Bronchial epithelial cell (primary cell): Measurements from ENCODE around the gene AGBL4. TPM values are rescaled to one million over a fixed set of nuclear protein-coding genes. Genes with fewer than 3 reads are reported as not detected.

Source experiments
- DNase-seq: peaks from one replicate; pipeline ENCODE4 v3.0.0-alpha.2; 2010; ENCODE audit warnings: low read depth
- FAIRE-seq: peaks from 2 replicates; lab custom pipeline; 2011; peaks lifted over from hg19 to GRCh38; lab: Jason Lieb, UNC
- H3K27me3 ChIP-seq: 2 replicates; pipeline ENCODE4 v1.5.1; 2011; ENCODE audit warnings: low read length; ENCODE audit not compliant: control insufficient read depth, insufficient read depth
- H3K36me3 ChIP-seq: 2 replicates; pipeline ENCODE4 v1.5.1; 2011; ENCODE audit warnings: low read length; ENCODE audit not compliant: control insufficient read depth, insufficient read depth
- H3K4me3 ChIP-seq: 2 replicates; pipeline ENCODE4 v1.5.1; 2011; ENCODE audit warnings: mild to moderate bottlenecking, low read depth, low read length, control low read depth
- total RNA-seq: library from RNA; depleted of rRNA; stranded (reverse); fragments of >200 nt; gene quantifications from 2 replicates; pipeline ENCODE4 v1.2.1, GENCODE V29; 2014
- TF ChIP-seq, protein P1 (sequence below): IDR thresholded peaks from 2 replicates; pipeline ENCODE4 v1.5.1; 2011; ENCODE audit warnings: mild to moderate bottlenecking, moderate library complexity, low read length, control low read depth, inconsistent platforms; ENCODE audit not compliant: insufficient read depth, severe bottlenecking

AGBL4 gene
- total RNA-seq, 1 donor from 2014 or later, result not detected

DNA sequence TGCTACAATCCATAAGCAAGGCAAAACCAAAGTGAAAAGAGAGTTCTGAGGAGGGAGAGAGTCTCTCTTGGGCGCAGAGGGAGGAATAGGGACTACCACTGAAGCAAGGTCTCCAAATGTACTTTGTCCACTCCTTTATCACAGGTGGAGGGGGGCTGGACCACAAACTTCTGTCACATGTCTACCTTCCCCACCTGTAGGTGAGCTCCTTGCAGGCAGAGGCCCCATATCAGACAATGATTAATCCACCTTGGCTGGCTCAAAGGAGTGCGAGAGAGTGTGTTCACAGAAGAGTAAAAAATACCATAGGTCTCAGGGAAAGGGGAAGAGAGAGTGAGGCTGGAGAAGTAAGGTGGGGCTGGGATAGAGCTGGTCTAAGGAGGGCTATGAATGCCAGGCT is 1251.5 kb downstream of the AGBL4 start:
- TF ChIP-seq, protein P1, sequence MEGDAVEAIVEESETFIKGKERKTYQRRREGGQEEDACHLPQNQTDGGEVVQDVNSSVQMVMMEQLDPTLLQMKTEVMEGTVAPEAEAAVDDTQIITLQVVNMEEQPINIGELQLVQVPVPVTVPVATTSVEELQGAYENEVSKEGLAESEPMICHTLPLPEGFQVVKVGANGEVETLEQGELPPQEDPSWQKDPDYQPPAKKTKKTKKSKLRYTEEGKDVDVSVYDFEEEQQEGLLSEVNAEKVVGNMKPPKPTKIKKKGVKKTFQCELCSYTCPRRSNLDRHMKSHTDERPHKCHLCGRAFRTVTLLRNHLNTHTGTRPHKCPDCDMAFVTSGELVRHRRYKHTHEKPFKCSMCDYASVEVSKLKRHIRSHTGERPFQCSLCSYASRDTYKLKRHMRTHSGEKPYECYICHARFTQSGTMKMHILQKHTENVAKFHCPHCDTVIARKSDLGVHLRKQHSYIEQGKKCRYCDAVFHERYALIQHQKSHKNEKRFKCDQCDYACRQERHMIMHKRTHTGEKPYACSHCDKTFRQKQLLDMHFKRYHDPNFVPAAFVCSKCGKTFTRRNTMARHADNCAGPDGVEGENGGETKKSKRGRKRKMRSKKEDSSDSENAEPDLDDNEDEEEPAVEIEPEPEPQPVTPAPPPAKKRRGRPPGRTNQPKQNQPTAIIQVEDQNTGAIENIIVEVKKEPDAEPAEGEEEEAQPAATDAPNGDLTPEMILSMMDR, result no peak
- FAIRE-seq, result no peak
- Histone ChIP-seq H3K36me3 (no peaks in the 10 kb centered on the region), H3K4me3 (no peak overlapping the region), H3K27me3 (peaks cover 10% of the 10 kb centered on the region)
- no peak for DNase-seq

DNA sequence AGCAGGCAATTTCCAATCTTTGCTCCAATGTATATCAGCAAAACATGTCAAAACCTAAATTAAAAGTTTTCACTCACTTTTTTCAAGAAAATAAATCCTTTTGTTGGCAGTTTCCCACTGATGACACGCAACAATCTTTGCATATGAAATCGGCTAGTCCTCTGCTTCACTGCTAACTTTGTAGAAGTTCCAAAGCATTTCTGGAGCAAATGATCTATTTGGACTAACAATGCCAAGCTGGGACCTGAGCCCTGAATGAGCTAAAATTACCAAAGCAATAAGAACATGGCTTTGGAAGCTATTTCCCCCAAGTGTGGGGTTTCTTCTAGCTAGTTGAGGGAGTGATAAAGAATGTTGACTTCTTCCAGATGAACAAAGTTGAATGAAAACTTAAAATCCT is 1252.2 kb downstream of the AGBL4 start:
- FAIRE-seq (no peak), DNase-seq (no peak)
- H3K27me3 ChIP-seq, result peaks cover 10% of the 10 kb centered on the region

GRCh38 chr1:48767975-48768510 is 1255.7 kb downstream of the AGBL4 start:
- no peaks in the 10 kb centered on the region for H3K36me3 ChIP-seq
- DNase-seq (no peak), FAIRE-seq (no peak)
- no peak overlapping the region for H3K4me3 ChIP-seq
- TF ChIP-seq, protein P1, result no peak
- peaks cover 2% of the 10 kb centered on the region for H3K27me3 ChIP-seq

More for the DNA sequence above, 1252.2 kb downstream of the AGBL4 start:
- Histone ChIP-seq H3K36me3 (no peaks in the 10 kb centered on the region), H3K4me3 (no peak overlapping the region)
- TF ChIP-seq, protein P1, result no peak

DNA sequence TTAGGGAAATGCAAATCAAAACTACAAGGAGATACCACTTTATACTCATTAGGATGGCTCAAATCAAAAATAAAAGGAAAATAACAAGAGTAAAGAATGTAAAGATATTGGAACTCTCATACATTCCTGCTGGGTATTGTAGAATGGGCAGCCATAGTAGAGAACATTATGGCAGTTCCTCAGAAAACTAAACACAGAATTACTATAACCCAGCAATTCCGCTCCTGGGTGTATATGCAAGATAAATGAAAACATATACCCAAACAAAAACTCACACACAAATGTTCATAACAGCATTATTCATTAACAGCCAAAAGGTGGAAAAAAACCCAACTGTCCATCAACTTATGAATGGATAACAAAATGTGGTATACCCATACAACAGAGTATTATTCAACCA is 1258.4 kb downstream of the AGBL4 start:
- FAIRE-seq, result no peak
- TF ChIP-seq, protein P1, result no peak
- Histone ChIP-seq H3K4me3 (no peak overlapping the region), H3K36me3 (no peaks in the 10 kb centered on the region), H3K27me3 (peaks cover 2% of the 10 kb centered on the region)
- DNase-seq, result no peak

DNA sequence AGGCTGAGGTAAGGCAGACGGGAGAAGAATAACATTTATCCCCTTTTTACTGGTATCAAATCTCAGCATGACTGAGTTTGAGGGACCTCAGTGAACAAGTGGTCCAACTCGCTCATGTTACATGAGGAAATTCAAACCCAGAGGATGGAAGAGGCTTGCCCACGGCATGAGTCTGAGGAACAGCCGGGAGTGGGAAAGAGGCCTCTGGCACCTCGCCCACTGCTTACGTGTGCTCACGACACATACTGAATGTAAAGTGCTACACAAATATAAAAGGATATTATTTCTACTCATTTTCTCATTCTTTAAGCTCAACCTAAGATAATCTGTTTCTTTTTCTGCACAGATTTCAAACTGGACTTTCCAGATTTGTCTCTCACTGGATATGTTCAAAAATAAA is 1261.8 kb downstream of the AGBL4 start:
- no peaks in the 10 kb centered on the region for H3K36me3 ChIP-seq
- TF ChIP-seq, protein P1, result no peak
- DNase-seq (peak; percentile 30), FAIRE-seq (no peak)
- H3K4me3 ChIP-seq, result no peak overlapping the region
- H3K27me3 ChIP-seq, result no peaks in the 10 kb centered on the region

GRCh38 chr1:48761411-48761810 is 1262.3 kb downstream of the AGBL4 start:
- FAIRE-seq, result no peak
- no peak for DNase-seq
- Histone ChIP-seq H3K36me3 (no peaks in the 10 kb centered on the region), H3K27me3 (no peaks in the 10 kb centered on the region), H3K4me3 (no peak overlapping the region)
- TF ChIP-seq, protein P1, result no peak
